Epidermal melanocyte (primary cell): ENCODE results near the gene SLC5A2.
"Not testable (repeated sequence)": the region's sequence is repeated elsewhere in the genome, so short reads cannot be mapped to it uniquely, and the experiment has no call there.

ENCODE experiments used
- DNase-seq: peaks from one replicate; pipeline ENCODE4 v3.0.0; 2011; ENCODE audit warnings: low spot score; ENCODE audit not compliant: insufficient read length

SLC5A2 gene

GRCh38 chr16:31474773-31475738, 7.9 kb upstream of the SLC5A2 start:
- DNase-seq, result no peak

GRCh38 chr16:31475946-31476302, 7.0 kb upstream of the SLC5A2 start:
- no peak for DNase-seq

GRCh38 chr16:31476303-31477219, 6.4 kb upstream of the SLC5A2 start:
- DNase-seq, result no peak

- DNase-seq, result no peak
These were observed 5.4 kb upstream of the SLC5A2 start for GRCh38 chr16:31477220-31478216.

- DNase-seq, result no peak
These were observed 4.0 kb upstream of the SLC5A2 start for GRCh38 chr16:31478956-31479355.

- no peak for DNase-seq
These were observed 3.2 kb upstream of the SLC5A2 start for GRCh38 chr16:31479751-31480150.

GRCh38 chr16:31480851-31481536, 1.9 kb upstream of the SLC5A2 start:
- no peak for DNase-seq

- DNase-seq, result not testable (repeated sequence)
These were observed 1.1 kb downstream of the SLC5A2 start for GRCh38 chr16:31484048-31484447.

- DNase-seq, result no peak
These were observed 1.7 kb downstream of the SLC5A2 start for GRCh38 chr16:31484491-31485171.

- no peak for DNase-seq
These were observed 2.6 kb downstream of the SLC5A2 start for GRCh38 chr16:31485571-31485970.

GRCh38 chr16:31486045-31486444, 3.1 kb downstream of the SLC5A2 start:
- no peak for DNase-seq

- no peak for DNase-seq
These were observed 4.3 kb downstream of the SLC5A2 start for GRCh38 chr16:31487071-31487719.

- peak; percentile 60 for DNase-seq
These were observed 5.0 kb downstream of the SLC5A2 start for GRCh38 chr16:31487720-31488467.

GRCh38 chr16:31488468-31489297, 5.8 kb downstream of the SLC5A2 start:
- DNase-seq, result no peak

GRCh38 chr16:31489298-31489564, 6.3 kb downstream of the SLC5A2 start:
- DNase-seq, result no peak

GRCh38 chr16:31489616-31490584, 7.0 kb downstream of the SLC5A2 start:
- no peak for DNase-seq
